AG09309 (cell line): ENCODE data around the gene CDH4.

Experiments
- DNase-seq: peaks from one replicate; pipeline ENCODE4 v3.0.0-alpha.2; 2010; ENCODE audit warnings: low read depth
- H3K4me3 ChIP-seq: 2 replicates; pipeline ENCODE4 v1.5.1; 2011; ENCODE audit warnings: mild to moderate bottlenecking, low read depth, low read length, moderate library complexity; ENCODE audit not compliant: control insufficient read depth
- CTCF ChIP-seq: IDR thresholded peaks from 2 replicates; pipeline ENCODE4 v1.5.1; 2011; ENCODE audit warnings: mild to moderate bottlenecking, low read depth, low read length, inconsistent platforms; ENCODE audit not compliant: insufficient read depth, control insufficient read depth; ENCODE audit errors: missing control alignments

Gene CDH4

GRCh38 chr20:61754976-61755778 lies 503.1 kb downstream of the CDH4 start:
- DNase-seq: no peak
- TF ChIP-seq CTCF: no peak
- H3K4me3 ChIP-seq: no peak overlapping the region

GRCh38 chr20:61755971-61756845 lies 504.1 kb downstream of the CDH4 start:
- DNase-seq: no peak
- TF ChIP-seq CTCF: no peak
- no peak overlapping the region for H3K4me3 ChIP-seq

GRCh38 chr20:61756966-61757677 lies 505.1 kb downstream of the CDH4 start:
- DNase-seq: no peak
- no peak overlapping the region for H3K4me3 ChIP-seq
- no peak for TF ChIP-seq CTCF

DNA sequence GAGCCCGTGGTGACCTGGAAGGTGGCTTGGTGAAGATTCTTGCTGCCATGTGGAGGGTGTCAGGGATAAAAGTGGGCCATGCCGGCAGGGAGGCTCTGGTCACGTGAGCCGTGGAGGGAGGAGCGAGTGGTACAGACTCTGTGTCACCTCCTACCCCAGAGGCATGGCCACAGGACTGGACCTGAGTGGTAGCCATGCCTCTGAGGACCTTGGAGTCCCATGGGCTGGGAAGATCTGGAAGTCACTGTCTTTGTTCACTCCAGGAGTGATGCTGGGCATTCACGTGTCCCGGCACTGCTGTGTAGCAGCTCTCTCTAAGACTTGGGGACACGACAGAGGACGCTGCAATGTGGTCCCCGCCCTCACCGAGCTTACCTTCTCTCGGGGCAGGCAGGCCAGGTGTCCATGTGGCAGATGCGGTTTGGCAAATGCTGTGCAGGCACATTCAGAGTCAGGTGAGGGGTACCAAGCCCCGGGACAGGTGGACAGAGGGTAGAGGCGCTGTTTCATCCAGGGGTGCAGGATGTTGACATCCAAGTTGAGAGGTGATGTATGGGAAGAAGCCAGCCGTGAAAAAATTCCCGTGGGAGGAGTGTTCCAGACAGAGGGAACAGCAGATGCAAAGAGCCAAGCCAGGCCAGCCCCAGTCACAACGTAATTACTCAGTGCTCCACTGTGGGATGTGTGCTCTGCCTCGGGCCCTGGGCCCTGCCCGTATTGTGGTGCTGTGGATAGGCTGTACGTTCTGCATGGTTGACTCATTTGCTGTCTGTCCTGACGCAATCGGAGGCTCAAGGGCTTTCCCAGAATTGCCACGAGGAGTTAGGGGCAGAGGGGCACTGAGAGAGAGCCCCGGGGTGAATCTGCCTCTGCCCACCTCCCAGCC lies 505.9 kb downstream of the CDH4 start:
- H3K4me3 ChIP-seq: no peak overlapping the region
- DNase-seq: peak; percentile 17
- no peak for TF ChIP-seq CTCF

DNA sequence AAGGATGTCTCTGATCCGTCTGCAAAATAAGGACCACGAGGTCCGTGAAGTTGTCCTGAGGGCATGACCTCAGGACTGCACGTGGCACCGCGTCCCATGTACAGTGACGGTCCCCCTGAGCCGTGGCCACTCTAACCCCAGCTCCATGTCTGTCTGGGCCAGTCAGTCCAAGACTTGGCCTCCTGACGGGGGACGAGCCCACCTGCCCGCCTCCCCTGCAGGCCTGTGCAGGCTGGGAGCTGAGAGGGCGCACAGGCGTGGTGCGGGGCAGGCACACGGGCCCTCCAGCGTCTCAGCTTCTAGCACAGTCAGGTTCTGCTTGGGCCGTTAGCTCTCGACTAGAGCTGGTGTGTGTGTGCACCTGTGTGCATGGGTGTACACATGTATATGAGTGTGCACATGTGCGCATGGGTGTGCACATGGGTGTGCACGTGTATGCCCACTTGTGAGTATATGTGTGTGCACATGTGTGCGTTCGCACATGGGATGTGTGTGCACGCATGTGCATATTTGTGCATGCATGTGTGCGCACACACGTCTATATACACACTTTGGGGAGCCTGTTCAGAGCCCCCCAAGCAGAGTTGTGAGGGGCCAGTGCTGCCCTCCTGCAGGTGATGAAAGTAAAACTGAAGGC lies 506.6 kb downstream of the CDH4 start:
- DNase-seq: no peak
- TF ChIP-seq CTCF: no peak
- no peak overlapping the region for H3K4me3 ChIP-seq
